ENCODE data around the gene SNX4. TPM values are rescaled to one million over a fixed set of nuclear protein-coding genes. Genes with fewer than 3 reads are reported as not detected.
"Not testable (repeated sequence)": the region's sequence is repeated elsewhere in the genome, so short reads cannot be mapped to it uniquely, and the experiment has no call there.

Gene SNX4
- total RNA-seq, 4 donors from 2014 or later = 35.8 to 85.5 (median 50.9) TPM

DNA sequence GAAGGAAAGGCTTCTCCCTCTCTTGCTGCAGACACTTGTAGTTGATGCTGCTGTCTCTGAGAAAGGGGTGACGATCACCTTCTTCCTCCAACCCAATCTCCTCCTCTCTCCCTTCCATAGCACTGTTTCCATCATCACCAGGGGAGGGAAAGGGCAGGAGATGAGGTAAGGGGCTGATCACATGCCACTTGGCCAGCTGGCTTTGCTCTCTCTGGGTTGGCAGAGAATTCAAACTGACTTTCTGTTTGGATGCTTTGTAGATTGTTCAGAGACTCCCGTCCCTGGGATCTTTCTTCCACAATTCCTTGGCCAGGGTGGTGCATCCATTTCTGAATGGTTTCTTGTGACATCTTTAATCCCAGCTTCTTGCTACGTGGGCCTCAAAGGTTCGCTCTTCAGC lies 101.7 kb downstream of the SNX4 start:
- ATAC-seq = no peak
- no peaks in the 10 kb centered on the region for H3K27me3 ChIP-seq
- H3K4me3 ChIP-seq = no peak overlapping the region
- H3K9me3 ChIP-seq = peaks cover 0 to 7% (median 0%) of the 10 kb centered on the region in 3 donors
- no peaks in the 10 kb centered on the region for H3K4me1 ChIP-seq
- no peaks in the 10 kb centered on the region for H3K36me3 ChIP-seq
- no peak overlapping the region for H3K27ac ChIP-seq
- 56% methylated on average over 4 of the region's 4 CpGs; no CpG with 5 or more reads in 1 of the 2 donors for WGBS, 2 donors (ENCODE audit: low coverage in 1 of 2)
- no peak for TF ChIP-seq POLR2A (IDR thresholded peaks at IDR 0.05)
- no peak for TF ChIP-seq CTCF (IDR thresholded peaks at IDR 0.05)

DNA sequence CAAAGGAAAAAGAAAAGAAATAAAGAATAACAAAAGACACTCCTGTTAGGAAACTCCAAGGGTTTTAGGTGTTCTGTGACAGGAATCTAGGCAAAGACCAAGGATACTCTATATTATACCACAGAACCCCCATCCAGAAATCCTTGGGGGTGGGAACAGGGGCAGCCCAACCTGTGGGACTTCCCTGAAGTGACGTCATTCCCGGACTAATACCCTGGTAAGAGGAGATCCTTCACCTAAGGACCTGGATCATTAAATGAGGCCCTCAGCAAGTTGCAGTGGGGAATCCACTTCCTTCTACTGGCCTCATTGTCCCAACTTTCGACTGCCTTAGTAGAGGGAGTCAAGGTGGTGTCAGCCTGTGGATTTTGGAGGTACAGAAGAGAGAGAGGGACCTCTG lies 103.8 kb downstream of the SNX4 start:
- ATAC-seq = no peak
- TF ChIP-seq POLR2A (IDR thresholded peaks at IDR 0.05) (no peak), POLR2AphosphoS5 (IDR thresholded peaks at IDR 0.05) (no peak), EP300 (IDR thresholded peaks at IDR 0.05) (no peak), CTCF (IDR thresholded peaks at IDR 0.05) (no peak)
- 82 to 95% methylated on average over 2 to 3 of the region's 3 CpGs for WGBS, 2 donors (ENCODE audit: low coverage in 1 of 2)

GRCh38 chr3:125414669-125415068 lies 105.3 kb downstream of the SNX4 start:
- TF ChIP-seq POLR2A (IDR thresholded peaks at IDR 0.05) = no peak
- Histone ChIP-seq H3K27me3 (no peaks in the 10 kb centered on the region), H3K27ac (no peak overlapping the region), H3K9me3 (peaks cover 0 to 7% (median 0%) of the 10 kb centered on the region in 3 donors), H3K4me1 (no peaks in the 10 kb centered on the region), H3K36me3 (no peaks in the 10 kb centered on the region), H3K4me3 (no peak overlapping the region)
- 42 to 60% methylated on average over 1 to 7 of the region's 8 CpGs for WGBS, 2 donors (ENCODE audit: low coverage in 1 of 2)
- ATAC-seq = no peak

More for the DNA sequence above, 103.8 kb downstream of the SNX4 start:
- Histone ChIP-seq H3K36me3 (no peaks in the 10 kb centered on the region), H3K4me3 (no peak overlapping the region), H3K9me3 (peaks cover 0 to 7% (median 0%) of the 10 kb centered on the region in 3 donors), H3K4me1 (no peaks in the 10 kb centered on the region), H3K27me3 (no peaks in the 10 kb centered on the region), H3K27ac (no peak overlapping the region)

GRCh38 chr3:125410922-125411321 lies 109.1 kb downstream of the SNX4 start:
- no peak overlapping the region for H3K4me3 ChIP-seq
- no peak overlapping the region for H3K27ac ChIP-seq
- H3K4me1 ChIP-seq = no peaks in the 10 kb centered on the region
- TF ChIP-seq CTCF (IDR thresholded peaks at IDR 0.05) (no peak), POLR2AphosphoS5 (IDR thresholded peaks at IDR 0.05) (no peak), POLR2A (IDR thresholded peaks at IDR 0.05) (no peak), EP300 (IDR thresholded peaks at IDR 0.05) (no peak)
- H3K27me3 ChIP-seq = no peaks in the 10 kb centered on the region
- no peak for ATAC-seq
- no peaks in the 10 kb centered on the region for H3K36me3 ChIP-seq
- 93% methylated on average over 6 of the region's 6 CpGs; no CpG with 5 or more reads in 1 of the 2 donors for WGBS, 2 donors (ENCODE audit: low coverage in 1 of 2)
- no peaks in the 10 kb centered on the region for H3K9me3 ChIP-seq

GRCh38 chr3:125406070-125406469 lies 113.9 kb downstream of the SNX4 start:
- Histone ChIP-seq H3K4me1 (no peaks in the 10 kb centered on the region), H3K36me3 (no peaks in the 10 kb centered on the region), H3K9me3 (no peaks in the 10 kb centered on the region), H3K27ac (no peak overlapping the region), H3K4me3 (no peak overlapping the region), H3K27me3 (no peaks in the 10 kb centered on the region)
- ATAC-seq = no peak
- 77 to 93% methylated on average over 2 of the region's 2 CpGs for WGBS, 2 donors (ENCODE audit: low coverage in 1 of 2)
- TF ChIP-seq CTCF (IDR thresholded peaks at IDR 0.05) (no peak), POLR2AphosphoS5 (IDR thresholded peaks at IDR 0.05) (no peak), POLR2A (IDR thresholded peaks at IDR 0.05) (no peak), EP300 (IDR thresholded peaks at IDR 0.05) (no peak)

DNA sequence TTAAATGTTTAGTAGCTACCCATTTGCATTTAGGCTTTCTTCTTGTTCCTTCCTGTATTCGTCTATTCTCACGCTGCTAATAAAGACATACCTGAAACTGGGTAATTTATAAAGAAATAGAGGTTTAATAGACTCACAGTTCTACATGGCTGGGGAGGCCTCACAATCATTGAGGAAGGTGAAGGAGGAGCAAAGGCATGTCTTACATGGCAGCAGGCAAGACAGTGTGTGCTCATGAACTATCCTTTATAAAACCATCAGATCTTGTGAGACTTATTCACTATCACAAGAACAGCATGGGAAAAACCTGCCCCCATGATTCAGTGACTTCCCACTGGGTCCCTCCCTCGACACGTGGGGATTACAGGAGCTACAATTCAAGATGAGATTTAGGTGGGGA lies 114.5 kb downstream of the SNX4 start:
- 71 to 95% methylated on average over 2 of the region's 4 CpGs for WGBS, 2 donors (ENCODE audit: low coverage in 1 of 2)
- not testable (repeated sequence) for H3K27me3 ChIP-seq, H3K9me3 ChIP-seq, ATAC-seq, H3K4me3 ChIP-seq, H3K4me1 ChIP-seq, H3K36me3 ChIP-seq, H3K27ac ChIP-seq
